ENCODE data around the gene IRX3.

Gene IRX3

DNA sequence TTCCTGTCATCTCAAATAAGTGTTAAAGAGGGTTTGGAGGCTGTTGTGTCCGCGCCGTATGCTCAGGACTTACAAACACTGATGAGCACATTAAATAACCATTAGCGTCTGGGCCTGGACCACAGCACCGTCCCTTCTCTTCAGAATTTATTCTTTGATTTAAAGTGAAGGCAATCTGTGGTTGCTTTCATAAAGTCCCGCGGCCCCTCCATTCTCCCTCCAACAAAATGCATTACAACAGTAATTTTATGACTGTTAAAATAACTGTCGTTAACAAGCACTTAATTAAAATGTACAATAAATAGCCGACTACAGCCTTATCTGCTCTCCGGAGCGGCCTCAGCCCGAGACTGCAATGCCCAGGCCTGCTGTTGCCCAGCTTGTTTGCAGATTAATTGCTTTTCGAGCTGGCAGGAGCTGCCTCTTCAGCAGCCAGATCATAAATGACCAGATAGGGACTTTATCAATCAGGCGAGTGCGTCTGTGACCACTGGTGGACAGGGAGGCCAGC is 30.6 kb upstream of the IRX3 start:
- Histone ChIP-seq H3K27me3 (replicated peaks; ENCODE audit: control insufficient read depth, insufficient read depth, low read length) (no peaks in the 10 kb centered on the region), H3K4me3 (replicated peaks; ENCODE audit: low read depth, low read length) (no peak overlapping the region), H3K36me3 (ENCODE audit: control insufficient read depth, insufficient read depth, low read length) (no peaks in the 10 kb centered on the region)
- no peak for DNase-seq (ENCODE audit: extremely low read depth, insufficient read length)
- TF ChIP-seq, protein P1, sequence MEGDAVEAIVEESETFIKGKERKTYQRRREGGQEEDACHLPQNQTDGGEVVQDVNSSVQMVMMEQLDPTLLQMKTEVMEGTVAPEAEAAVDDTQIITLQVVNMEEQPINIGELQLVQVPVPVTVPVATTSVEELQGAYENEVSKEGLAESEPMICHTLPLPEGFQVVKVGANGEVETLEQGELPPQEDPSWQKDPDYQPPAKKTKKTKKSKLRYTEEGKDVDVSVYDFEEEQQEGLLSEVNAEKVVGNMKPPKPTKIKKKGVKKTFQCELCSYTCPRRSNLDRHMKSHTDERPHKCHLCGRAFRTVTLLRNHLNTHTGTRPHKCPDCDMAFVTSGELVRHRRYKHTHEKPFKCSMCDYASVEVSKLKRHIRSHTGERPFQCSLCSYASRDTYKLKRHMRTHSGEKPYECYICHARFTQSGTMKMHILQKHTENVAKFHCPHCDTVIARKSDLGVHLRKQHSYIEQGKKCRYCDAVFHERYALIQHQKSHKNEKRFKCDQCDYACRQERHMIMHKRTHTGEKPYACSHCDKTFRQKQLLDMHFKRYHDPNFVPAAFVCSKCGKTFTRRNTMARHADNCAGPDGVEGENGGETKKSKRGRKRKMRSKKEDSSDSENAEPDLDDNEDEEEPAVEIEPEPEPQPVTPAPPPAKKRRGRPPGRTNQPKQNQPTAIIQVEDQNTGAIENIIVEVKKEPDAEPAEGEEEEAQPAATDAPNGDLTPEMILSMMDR (IDR thresholded peaks at IDR 0.05; ENCODE audit: insufficient read depth, low read length, poor library complexity, severe bottlenecking) = no peak

DNA sequence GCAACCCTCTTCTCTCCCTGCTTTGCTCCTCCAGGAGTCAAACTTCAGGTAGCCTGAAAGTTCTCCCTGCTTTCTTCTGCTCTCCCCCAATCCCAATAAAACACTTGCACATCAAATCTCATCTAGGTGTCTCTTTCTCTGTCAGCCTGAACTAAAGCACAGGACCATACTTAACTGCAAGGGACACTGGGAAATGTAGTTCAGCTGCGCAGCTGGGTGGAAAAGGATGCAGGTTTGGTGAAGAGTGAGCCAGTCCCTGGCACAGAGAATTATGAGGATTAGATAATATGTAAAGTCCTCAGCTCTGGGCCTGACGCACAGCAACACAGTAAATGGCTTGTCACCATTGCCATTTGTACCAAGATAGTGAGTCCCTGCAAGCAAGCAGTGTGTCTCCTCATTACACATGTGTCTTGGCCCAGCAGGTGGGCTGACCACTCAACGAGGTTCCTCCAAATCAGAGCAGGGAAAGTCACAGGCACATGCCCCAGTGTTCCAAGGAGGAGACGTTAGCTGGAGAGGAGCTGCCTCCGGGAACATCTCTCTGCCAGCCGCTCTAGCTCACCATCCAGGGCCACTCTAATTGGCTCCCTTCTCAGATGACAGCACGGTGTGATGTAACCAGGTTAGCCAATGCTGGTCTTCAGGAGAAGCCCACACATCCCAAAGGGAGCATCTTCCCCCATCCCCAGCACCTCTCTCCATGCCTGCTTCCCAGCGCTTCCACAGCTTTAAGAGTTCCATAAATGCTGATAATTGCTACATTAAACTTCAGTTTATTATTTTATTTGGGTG is 29.7 kb upstream of the IRX3 start:
- no peaks in the 10 kb centered on the region for H3K36me3 ChIP-seq (ENCODE audit: control insufficient read depth, insufficient read depth, low read length)
- no peaks in the 10 kb centered on the region for H3K27me3 ChIP-seq (replicated peaks; ENCODE audit: control insufficient read depth, insufficient read depth, low read length)
- TF ChIP-seq, protein P1 (IDR thresholded peaks at IDR 0.05; ENCODE audit: insufficient read depth, low read length, poor library complexity, severe bottlenecking) = no peak
- H3K4me3 ChIP-seq (replicated peaks; ENCODE audit: low read depth, low read length) = no peak overlapping the region
- no peak for DNase-seq (ENCODE audit: extremely low read depth, insufficient read length)

DNA sequence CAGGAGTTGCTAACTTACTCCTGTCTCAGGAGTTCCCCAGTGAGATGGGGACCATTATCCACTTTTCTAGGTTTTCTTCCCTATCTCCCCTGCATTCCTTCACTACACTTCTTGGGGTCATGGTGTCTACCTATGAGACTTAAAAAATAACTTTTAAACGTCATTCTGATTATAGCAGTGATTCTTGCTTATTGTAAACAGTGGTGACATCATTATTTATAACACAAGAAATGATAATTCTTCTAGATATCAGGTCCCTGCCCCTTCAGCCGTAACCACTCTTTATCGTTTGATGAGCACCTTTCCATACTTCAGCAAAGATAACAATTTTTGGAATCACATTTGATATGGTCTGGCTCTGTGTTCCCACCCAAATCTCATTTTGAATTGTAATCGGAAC is 27.2 kb upstream of the IRX3 start:
- H3K27me3 ChIP-seq (replicated peaks; ENCODE audit: control insufficient read depth, insufficient read depth, low read length) = no peaks in the 10 kb centered on the region
- no peaks in the 10 kb centered on the region for H3K36me3 ChIP-seq (ENCODE audit: control insufficient read depth, insufficient read depth, low read length)
- H3K4me3 ChIP-seq (replicated peaks; ENCODE audit: low read depth, low read length) = no peak overlapping the region
- TF ChIP-seq, protein P1 (IDR thresholded peaks at IDR 0.05; ENCODE audit: insufficient read depth, low read length, poor library complexity, severe bottlenecking) = no peak
- DNase-seq (ENCODE audit: extremely low read depth, insufficient read length) = no peak

DNA sequence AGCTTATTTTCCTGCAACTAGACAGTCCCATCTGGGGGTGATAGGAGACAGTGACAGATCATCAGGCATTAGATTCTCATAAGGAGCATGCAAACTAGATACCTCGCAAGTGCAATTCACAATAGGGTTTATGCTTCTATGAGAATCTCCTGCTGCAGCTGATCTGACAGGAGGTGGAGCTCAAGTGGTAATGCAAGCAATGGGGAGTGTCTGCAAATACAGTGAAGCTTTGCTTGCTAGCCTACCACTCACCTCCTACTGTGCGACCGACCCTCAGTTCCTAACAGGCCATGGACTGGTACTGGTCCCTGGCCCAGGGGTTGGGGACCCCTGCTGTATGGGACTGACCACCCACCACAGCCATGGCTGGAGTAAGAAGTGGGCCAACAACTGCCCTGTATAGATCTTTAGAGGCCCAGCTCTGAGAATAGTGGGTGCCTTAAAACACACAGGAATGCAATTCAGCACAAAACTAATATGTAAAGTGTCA is 26.0 kb upstream of the IRX3 start:
- no peak overlapping the region for H3K4me3 ChIP-seq (replicated peaks; ENCODE audit: low read depth, low read length)
- H3K27me3 ChIP-seq (replicated peaks; ENCODE audit: control insufficient read depth, insufficient read depth, low read length) = no peaks in the 10 kb centered on the region
- no peak for DNase-seq (ENCODE audit: extremely low read depth, insufficient read length)
- no peaks in the 10 kb centered on the region for H3K36me3 ChIP-seq (ENCODE audit: control insufficient read depth, insufficient read depth, low read length)
- TF ChIP-seq, protein P1 (IDR thresholded peaks at IDR 0.05; ENCODE audit: insufficient read depth, low read length, poor library complexity, severe bottlenecking) = no peak

DNA sequence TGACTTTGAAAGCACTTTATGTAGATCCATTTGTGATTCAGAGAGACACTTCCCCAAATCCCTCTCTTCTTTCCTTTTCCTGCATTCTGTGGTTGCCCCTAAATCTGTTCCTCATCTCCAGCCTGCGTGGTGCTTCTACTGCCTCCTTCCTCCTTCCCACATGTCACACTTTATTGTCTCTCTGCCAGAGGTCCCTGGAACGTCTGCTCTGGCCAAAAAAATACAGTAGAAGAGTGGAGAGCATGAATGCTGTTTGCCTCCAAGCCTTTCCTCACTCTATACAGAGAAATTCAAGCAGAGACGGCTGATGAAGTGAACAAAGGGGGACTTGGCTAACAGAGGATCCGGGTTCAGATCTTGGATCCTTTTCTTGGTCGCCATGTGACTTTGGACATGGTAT is 22.8 kb upstream of the IRX3 start:
- Histone ChIP-seq H3K36me3 (ENCODE audit: control insufficient read depth, insufficient read depth, low read length) (no peaks in the 10 kb centered on the region), H3K27me3 (replicated peaks; ENCODE audit: control insufficient read depth, insufficient read depth, low read length) (no peaks in the 10 kb centered on the region), H3K4me3 (replicated peaks; ENCODE audit: low read depth, low read length) (no peak overlapping the region)
- DNase-seq (ENCODE audit: extremely low read depth, insufficient read length) = no peak
- TF ChIP-seq, protein P1 (IDR thresholded peaks at IDR 0.05; ENCODE audit: insufficient read depth, low read length, poor library complexity, severe bottlenecking) = no peak

All from GM06990 (cell line).